ENCODE measurements around the gene PHF3. TPM values are rescaled to one million over a fixed set of nuclear protein-coding genes. Genes with fewer than 3 reads are reported as not detected.

PHF3 gene
- polyA plus RNA-seq, 1 donor, result 54.8 TPM

GRCh38 chr6:63609231-63609630, 26.4 kb upstream of the PHF3 start:
- no CpG with 5 or more reads among the region's 1 CpG for WGBS (ENCODE audit: insufficient coverage, low lambda C conversion rate)
- H3K9me3 ChIP-seq (ENCODE audit: control insufficient read depth, low read depth, low read length), result peaks cover 2% of the 10 kb centered on the region
- H3K27ac ChIP-seq (ENCODE audit: low read length), result no peak overlapping the region
- H3K27me3 ChIP-seq (ENCODE audit: control insufficient read depth, insufficient read depth, low read length), result no peaks in the 10 kb centered on the region
- H3K4me1 ChIP-seq (ENCODE audit: control insufficient read depth, insufficient read depth, low read length), result no peaks in the 10 kb centered on the region
- no peak for DNase-seq
- no peak overlapping the region for H3K4me3 ChIP-seq (ENCODE audit: low read length)
- H3K36me3 ChIP-seq (ENCODE audit: control insufficient read depth, insufficient read depth, low read length), result no peaks in the 10 kb centered on the region

- no peaks in the 10 kb centered on the region for H3K27me3 ChIP-seq (ENCODE audit: control insufficient read depth, insufficient read depth, low read length)
- no peaks in the 10 kb centered on the region for H3K36me3 ChIP-seq (ENCODE audit: control insufficient read depth, insufficient read depth, low read length)
- no peak overlapping the region for H3K4me3 ChIP-seq (ENCODE audit: low read length)
- no peaks in the 10 kb centered on the region for H3K4me1 ChIP-seq (ENCODE audit: control insufficient read depth, insufficient read depth, low read length)
- no peak overlapping the region for H3K27ac ChIP-seq (ENCODE audit: low read length)
- H3K9me3 ChIP-seq (ENCODE audit: control insufficient read depth, low read depth, low read length), result peaks cover 2% of the 10 kb centered on the region
- 100% methylated on average over 1 of the region's 1 CpG for WGBS (ENCODE audit: insufficient coverage, low lambda C conversion rate)
- no peak for DNase-seq
These were observed 24.7 kb upstream of the PHF3 start for GRCh38 chr6:63610944-63611343.

GRCh38 chr6:63611560-63611959, 24.0 kb upstream of the PHF3 start:
- peaks cover 2% of the 10 kb centered on the region for H3K9me3 ChIP-seq (ENCODE audit: control insufficient read depth, low read depth, low read length)
- no peak overlapping the region for H3K4me3 ChIP-seq (ENCODE audit: low read length)
- 100% methylated on average over 1 of the region's 1 CpG for WGBS (ENCODE audit: insufficient coverage, low lambda C conversion rate)
- H3K27ac ChIP-seq (ENCODE audit: low read length), result no peak overlapping the region
- no peaks in the 10 kb centered on the region for H3K4me1 ChIP-seq (ENCODE audit: control insufficient read depth, insufficient read depth, low read length)
- no peak for DNase-seq
- no peaks in the 10 kb centered on the region for H3K36me3 ChIP-seq (ENCODE audit: control insufficient read depth, insufficient read depth, low read length)
- H3K27me3 ChIP-seq (ENCODE audit: control insufficient read depth, insufficient read depth, low read length), result no peaks in the 10 kb centered on the region

DNA sequence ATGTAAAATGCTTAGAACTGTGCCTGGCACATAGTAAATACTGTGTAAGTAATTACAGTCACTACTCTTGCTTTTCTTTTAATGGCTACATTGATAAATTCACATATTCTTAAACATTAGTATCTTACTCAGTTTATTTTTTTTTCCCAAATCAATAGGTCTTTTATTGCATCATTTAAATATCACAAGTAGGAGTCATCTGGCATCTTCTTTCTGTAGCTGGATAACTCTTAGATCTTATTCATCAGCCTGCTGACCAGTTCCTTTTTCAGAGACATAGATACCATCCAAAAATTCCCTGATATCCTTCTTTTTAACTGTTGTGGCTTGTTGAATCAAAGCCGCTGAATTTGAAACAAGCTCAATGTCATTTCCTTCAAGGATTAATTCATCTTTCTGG, 20.0 kb upstream of the PHF3 start:
- Histone ChIP-seq H3K4me1 (ENCODE audit: control insufficient read depth, insufficient read depth, low read length) (no peaks in the 10 kb centered on the region), H3K27me3 (ENCODE audit: control insufficient read depth, insufficient read depth, low read length) (no peaks in the 10 kb centered on the region), H3K27ac (ENCODE audit: low read length) (no peak overlapping the region), H3K9me3 (ENCODE audit: control insufficient read depth, low read depth, low read length) (peaks cover 2% of the 10 kb centered on the region), H3K36me3 (ENCODE audit: control insufficient read depth, insufficient read depth, low read length) (no peaks in the 10 kb centered on the region), H3K4me3 (ENCODE audit: low read length) (no peak overlapping the region)
- no peak for DNase-seq
- WGBS (ENCODE audit: insufficient coverage, low lambda C conversion rate), result 86% methylated on average over 1 of the region's 1 CpG

DNA sequence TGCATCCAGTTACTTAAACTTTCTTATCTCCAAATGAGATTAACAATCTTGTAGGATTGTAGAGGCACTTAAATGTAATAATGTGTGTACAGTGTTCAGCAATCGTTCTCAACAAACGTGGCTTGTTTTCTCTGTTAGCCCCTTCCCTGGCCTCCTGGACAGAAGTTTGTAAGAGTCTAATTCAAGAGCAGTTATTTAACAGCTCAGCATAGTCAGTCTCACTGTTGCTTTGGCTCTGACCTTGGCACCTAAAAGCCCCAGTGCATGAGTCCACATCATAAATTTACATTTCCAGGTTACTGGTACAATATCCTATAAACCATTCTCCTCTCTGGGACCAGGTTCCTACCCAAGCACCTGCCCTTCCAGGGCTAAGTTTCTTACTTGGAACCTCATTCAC, 11.5 kb upstream of the PHF3 start:
- H3K27ac ChIP-seq (ENCODE audit: low read length), result no peak overlapping the region
- no peaks in the 10 kb centered on the region for H3K27me3 ChIP-seq (ENCODE audit: control insufficient read depth, insufficient read depth, low read length)
- no CpG with 5 or more reads among the region's 2 CpGs for WGBS (ENCODE audit: insufficient coverage, low lambda C conversion rate)
- no peaks in the 10 kb centered on the region for H3K9me3 ChIP-seq (ENCODE audit: control insufficient read depth, low read depth, low read length)
- no peaks in the 10 kb centered on the region for H3K36me3 ChIP-seq (ENCODE audit: control insufficient read depth, insufficient read depth, low read length)
- no peak for DNase-seq
- H3K4me1 ChIP-seq (ENCODE audit: control insufficient read depth, insufficient read depth, low read length), result no peaks in the 10 kb centered on the region
- H3K4me3 ChIP-seq (ENCODE audit: low read length), result no peak overlapping the region

- WGBS (ENCODE audit: insufficient coverage, low lambda C conversion rate), result no CpG with 5 or more reads among the region's 1 CpG
- Histone ChIP-seq H3K27me3 (ENCODE audit: control insufficient read depth, insufficient read depth, low read length) (no peaks in the 10 kb centered on the region), H3K36me3 (ENCODE audit: control insufficient read depth, insufficient read depth, low read length) (no peaks in the 10 kb centered on the region), H3K4me3 (ENCODE audit: low read length) (no peak overlapping the region), H3K27ac (ENCODE audit: low read length) (peak overlapping the region; percentile 12), H3K9me3 (ENCODE audit: control insufficient read depth, low read depth, low read length) (no peaks in the 10 kb centered on the region), H3K4me1 (ENCODE audit: control insufficient read depth, insufficient read depth, low read length) (peaks cover 15% of the 10 kb centered on the region)
- DNase-seq, result peak; percentile 61 to 73
These were observed 5.1 kb upstream of the PHF3 start for GRCh38 chr6:63630466-63630865.

DNA sequence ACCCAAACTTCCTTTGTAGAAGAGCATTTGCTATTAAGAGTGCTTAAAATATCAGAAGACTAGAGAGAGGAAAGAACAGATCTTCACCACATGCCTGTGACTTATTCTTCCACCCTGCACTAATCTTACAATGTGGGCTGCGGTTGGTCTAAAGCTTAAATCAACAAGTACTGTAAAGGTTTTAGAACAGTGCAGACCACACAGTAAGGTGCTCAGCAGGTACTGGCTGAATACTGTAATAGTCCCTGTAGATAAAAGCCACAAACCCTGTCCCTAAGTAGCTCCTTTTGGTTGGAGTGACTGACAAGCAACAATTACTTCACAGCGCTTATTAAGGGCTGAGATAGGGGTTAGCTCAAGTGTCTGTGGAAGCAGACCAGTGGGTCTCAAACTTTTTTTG, 972 bp upstream of the PHF3 start:
- Histone ChIP-seq H3K36me3 (ENCODE audit: control insufficient read depth, insufficient read depth, low read length) (no peaks in the 10 kb centered on the region), H3K9me3 (ENCODE audit: control insufficient read depth, low read depth, low read length) (peaks cover 3% of the 10 kb centered on the region), H3K4me3 (ENCODE audit: low read length) (no peak overlapping the region), H3K27ac (ENCODE audit: low read length) (no peak overlapping the region), H3K4me1 (ENCODE audit: control insufficient read depth, insufficient read depth, low read length) (peaks cover 17% of the 10 kb centered on the region), H3K27me3 (ENCODE audit: control insufficient read depth, insufficient read depth, low read length) (no peaks in the 10 kb centered on the region)
- peak in 1 of 2 donors; percentile 37 for DNase-seq
- WGBS (ENCODE audit: insufficient coverage, low lambda C conversion rate), result no CpG with 5 or more reads among the region's 2 CpGs

DNA sequence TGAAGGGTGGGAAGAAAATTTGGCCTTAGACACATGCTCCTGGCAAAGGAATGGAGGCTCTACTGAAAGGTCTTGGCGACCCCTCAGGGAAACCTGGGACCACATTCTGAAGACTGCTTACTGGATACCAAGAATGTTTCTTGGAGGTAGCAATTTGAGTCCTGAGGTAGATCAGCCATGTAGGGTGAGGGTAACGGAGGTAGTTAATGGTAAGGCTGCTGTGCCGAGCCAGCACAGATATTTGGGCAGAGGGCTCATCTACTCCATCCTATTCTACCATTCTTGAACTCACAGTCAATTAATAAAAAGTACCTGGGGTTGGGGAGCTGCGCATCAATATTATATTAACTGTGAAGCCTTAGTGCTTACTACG, 401 bp upstream of the PHF3 start:
- peaks cover 3% of the 10 kb centered on the region for H3K9me3 ChIP-seq (ENCODE audit: control insufficient read depth, low read depth, low read length)
- WGBS (ENCODE audit: insufficient coverage, low lambda C conversion rate), result no CpG with 5 or more reads among the region's 5 CpGs
- H3K36me3 ChIP-seq (ENCODE audit: control insufficient read depth, insufficient read depth, low read length), result no peaks in the 10 kb centered on the region
- no peaks in the 10 kb centered on the region for H3K27me3 ChIP-seq (ENCODE audit: control insufficient read depth, insufficient read depth, low read length)
- H3K27ac ChIP-seq (ENCODE audit: low read length), result peak overlapping the region; percentile 82
- H3K4me3 ChIP-seq (ENCODE audit: low read length), result peak overlapping the region; percentile 63
- peaks cover 20% of the 10 kb centered on the region for H3K4me1 ChIP-seq (ENCODE audit: control insufficient read depth, insufficient read depth, low read length)
- no peak for DNase-seq

DNA sequence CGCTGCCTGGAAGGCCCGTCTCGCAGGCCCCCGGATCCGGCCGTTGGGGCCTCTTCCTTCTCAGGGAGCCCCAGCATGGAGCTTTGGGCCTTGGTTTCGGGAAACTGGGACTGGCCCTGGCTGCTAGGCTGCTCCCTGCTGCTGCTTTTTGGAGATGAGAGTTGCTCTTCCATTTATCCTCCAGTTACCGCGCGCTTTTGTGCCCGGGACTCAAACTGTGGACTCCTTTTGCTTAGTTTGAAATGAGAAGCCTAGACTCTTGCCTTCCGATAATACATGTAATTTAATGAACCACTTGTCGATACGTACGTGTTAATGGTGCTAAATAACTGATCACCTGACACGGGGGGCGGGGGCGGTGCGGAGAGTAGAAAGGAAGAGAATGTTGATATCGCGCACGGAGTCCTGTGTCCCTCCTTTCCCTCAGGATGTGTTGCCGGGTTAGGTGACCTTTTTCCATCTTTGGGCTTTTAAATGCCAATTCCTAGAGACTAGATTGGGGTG, 968 bp downstream of the PHF3 start:
- peaks cover 19% of the 10 kb centered on the region for H3K4me1 ChIP-seq (ENCODE audit: control insufficient read depth, insufficient read depth, low read length)
- H3K27me3 ChIP-seq (ENCODE audit: control insufficient read depth, insufficient read depth, low read length), result no peaks in the 10 kb centered on the region
- peak; percentile 44 to 80 for DNase-seq
- no CpG with 5 or more reads among the region's 23 CpGs for WGBS (ENCODE audit: insufficient coverage, low lambda C conversion rate)
- H3K36me3 ChIP-seq (ENCODE audit: control insufficient read depth, insufficient read depth, low read length), result no peaks in the 10 kb centered on the region
- peak overlapping the region; percentile 99 for H3K27ac ChIP-seq (ENCODE audit: low read length)
- H3K9me3 ChIP-seq (ENCODE audit: control insufficient read depth, low read depth, low read length), result peaks cover 3% of the 10 kb centered on the region
- H3K4me3 ChIP-seq (ENCODE audit: low read length), result peak overlapping the region; percentile 80

DNA sequence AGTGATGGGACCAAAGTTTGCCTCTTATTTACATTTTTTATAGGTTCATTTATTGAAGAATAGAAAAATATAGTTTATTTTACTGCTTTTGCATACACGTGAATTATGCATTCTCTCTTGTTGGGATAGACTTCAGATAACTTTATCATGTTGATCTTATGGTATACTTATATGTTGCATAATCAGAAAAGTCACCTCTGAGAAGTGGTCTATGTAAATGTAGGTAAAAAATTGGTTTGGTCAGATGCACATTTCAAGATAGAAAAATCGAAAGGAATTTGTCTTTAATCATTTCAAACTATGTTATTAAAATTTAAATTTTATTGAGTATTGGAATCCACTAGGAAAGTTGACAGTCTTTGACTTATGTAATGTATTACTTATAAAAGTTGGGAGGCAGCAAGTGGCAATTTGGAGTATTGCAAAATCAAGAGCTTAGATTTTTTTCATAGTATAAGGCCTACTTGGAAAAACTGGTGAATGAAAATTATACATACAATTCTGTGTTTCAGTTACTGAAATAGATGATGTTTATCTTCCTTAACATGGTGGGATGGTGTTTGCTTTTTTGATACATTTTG, 2.4 kb downstream of the PHF3 start:
- Histone ChIP-seq H3K36me3 (ENCODE audit: control insufficient read depth, insufficient read depth, low read length) (no peaks in the 10 kb centered on the region), H3K27ac (ENCODE audit: low read length) (peak overlapping the region; percentile 99), H3K4me3 (ENCODE audit: low read length) (peak overlapping the region; percentile 80), H3K27me3 (ENCODE audit: control insufficient read depth, insufficient read depth, low read length) (no peaks in the 10 kb centered on the region), H3K9me3 (ENCODE audit: control insufficient read depth, low read depth, low read length) (peaks cover 3% of the 10 kb centered on the region), H3K4me1 (ENCODE audit: control insufficient read depth, insufficient read depth, low read length) (peaks cover 19% of the 10 kb centered on the region)
- DNase-seq, result no peak
- WGBS (ENCODE audit: insufficient coverage, low lambda C conversion rate), result no CpG with 5 or more reads among the region's 2 CpGs

DNA sequence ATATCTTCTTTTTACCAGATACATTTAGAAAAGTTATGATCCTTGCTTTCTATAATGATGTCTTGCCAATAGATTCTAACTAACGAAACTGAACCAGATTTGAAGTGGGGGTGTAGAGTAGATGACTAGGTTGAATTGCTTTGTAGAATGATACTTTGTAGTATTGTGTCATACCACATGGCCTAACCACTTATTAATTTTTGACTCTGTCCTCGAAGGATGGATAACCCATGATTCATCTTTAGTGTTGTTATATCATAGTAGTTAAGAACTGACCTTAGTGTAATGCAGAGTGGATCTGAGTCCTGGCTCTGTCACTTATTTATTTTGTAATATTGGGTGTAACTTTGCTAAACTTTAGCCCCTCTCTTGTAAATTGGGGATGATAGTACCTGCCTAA, 4.5 kb downstream of the PHF3 start:
- Histone ChIP-seq H3K4me3 (ENCODE audit: low read length) (no peak overlapping the region), H3K9me3 (ENCODE audit: control insufficient read depth, low read depth, low read length) (peaks cover 3% of the 10 kb centered on the region), H3K36me3 (ENCODE audit: control insufficient read depth, insufficient read depth, low read length) (no peaks in the 10 kb centered on the region), H3K27ac (ENCODE audit: low read length) (peak overlapping the region; percentile 62), H3K4me1 (ENCODE audit: control insufficient read depth, insufficient read depth, low read length) (peaks cover 13% of the 10 kb centered on the region), H3K27me3 (ENCODE audit: control insufficient read depth, insufficient read depth, low read length) (no peaks in the 10 kb centered on the region)
- WGBS (ENCODE audit: insufficient coverage, low lambda C conversion rate), result no CpG with 5 or more reads among the region's 2 CpGs
- DNase-seq, result peak; percentile 27 to 65
